GM18505 (cell line): ENCODE data around the gene IFNL2.
"Not testable (repeated sequence)": the region's sequence is repeated elsewhere in the genome, so short reads cannot be mapped to it uniquely, and the experiment has no call there.

Experiments
- ATAC-seq: cut with Tn5 transposase; IDR thresholded peaks from one replicate; pipeline ENCODE4 v1.9.1; 2021; ENCODE audit not compliant: unreplicated experiment
- POLR2A ChIP-seq: IDR thresholded peaks from 4 replicates; pipeline ENCODE4 v1.6.1; 2011; ENCODE audit warnings: borderline replicate concordance; ENCODE audit not compliant: insufficient read depth, insufficient read length; ENCODE audit errors: extremely low read depth

The IFNL2 gene

DNA sequence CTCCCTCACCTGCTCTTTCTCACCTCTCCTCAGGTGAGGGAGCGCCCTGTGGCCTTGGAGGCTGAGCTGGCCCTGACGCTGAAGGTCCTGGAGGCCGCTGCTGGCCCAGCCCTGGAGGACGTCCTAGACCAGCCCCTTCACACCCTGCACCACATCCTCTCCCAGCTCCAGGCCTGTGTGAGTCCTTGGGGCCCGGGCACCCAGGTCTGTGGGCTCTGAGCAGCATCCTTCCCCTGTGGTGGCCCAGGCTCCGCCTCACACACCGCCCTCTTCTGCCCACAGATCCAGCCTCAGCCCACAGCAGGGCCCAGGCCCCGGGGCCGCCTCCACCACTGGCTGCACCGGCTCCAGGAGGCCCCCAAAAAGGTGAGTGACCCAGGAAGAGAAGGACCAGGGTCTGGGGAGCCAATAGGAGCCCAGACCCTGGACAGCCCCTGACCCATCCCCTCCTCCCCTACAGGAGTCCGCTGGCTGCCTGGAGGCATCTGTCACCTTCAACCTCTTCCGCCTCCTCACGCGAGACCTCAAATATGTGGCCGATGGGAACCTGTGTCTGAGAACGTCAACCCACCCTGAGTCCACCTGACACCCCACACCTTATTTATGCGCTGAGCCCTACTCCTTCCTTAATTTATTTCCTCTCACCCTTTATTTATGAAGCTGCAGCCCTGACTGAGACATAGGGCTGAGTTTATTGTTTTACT lies 29.9 kb downstream of the IFNL2 start:
- no peak for ATAC-seq
- no peak for TF ChIP-seq POLR2A

DNA sequence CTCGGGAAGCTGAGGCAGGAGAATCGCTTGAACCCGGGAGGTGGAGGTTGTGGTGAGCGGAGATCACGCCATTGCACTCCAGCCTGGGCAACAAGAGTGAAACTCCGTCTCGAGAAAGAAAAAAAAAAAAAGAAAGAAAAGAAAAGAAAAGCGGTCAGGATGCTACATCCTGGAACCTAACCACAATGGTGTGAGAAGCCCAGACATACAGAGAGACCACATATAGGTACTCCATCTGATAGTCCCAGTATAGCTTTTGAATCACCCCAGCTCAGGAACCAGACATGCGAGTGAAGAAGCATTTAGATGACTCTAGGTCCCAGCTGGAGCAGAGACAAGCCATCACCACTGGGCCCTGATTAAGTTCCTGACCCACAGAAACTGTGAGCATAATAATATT lies 31.2 kb downstream of the IFNL2 start:
- TF ChIP-seq POLR2A = no peak
- ATAC-seq = no peak

DNA sequence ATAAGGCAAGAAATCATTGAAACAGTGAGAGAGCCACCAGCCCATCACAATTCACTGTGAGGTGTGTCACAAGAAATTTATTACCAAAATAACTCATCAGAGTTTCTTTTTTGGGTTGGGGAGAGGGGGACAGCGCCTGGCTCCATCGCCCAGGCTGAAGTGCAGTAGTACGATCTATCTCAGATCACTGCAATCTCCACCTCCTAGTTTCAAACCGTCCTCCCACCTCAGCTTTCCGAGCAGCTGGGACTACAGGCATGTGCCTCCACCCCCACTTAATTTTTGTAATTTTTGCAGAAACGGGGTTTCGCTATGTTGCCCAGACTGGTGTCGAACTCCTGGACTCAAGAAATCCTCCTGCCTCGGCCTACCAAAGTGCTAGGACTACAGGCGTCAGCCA lies 31.6 kb downstream of the IFNL2 start:
- ATAC-seq = no peak
- no peak for TF ChIP-seq POLR2A

DNA sequence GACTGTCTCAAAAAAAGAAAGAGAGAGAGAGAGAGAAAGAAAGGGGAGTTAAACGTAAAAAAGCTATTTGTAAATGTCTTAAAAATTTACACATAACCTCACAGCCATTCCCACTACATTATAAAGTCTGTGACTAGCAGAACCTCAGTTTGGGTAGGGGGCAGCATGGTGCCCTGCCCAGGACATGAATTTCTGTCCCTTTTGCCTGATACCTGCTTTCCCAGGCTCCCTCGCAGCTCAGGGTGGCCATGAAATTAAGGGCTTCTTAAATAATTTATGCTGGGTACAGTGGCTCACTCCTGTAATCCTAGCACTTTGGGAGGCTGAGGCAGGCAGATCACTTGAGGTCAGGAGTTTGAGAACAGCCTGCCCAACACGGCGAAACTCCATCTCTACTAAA lies 32.8 kb downstream of the IFNL2 start:
- no peak for ATAC-seq
- no peak for TF ChIP-seq POLR2A

DNA sequence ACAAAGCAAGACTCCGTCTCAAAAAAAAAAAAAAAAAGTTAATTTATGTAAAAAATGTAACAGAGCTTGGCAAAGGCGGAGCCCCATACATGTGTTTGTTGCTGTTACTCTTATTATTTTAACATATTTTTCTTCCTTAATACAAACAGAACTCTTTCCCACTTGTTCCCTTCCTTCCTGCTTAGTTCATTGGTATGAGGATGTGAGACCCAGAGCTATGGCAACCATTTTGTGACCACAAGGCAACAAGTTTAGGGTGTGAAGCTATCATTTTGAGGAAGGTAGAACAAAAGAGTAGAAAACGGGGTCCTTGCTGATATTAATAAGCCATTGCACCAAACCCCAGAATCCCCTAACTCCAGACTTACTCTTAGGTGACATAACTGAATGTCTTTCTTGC lies 33.4 kb downstream of the IFNL2 start:
- TF ChIP-seq POLR2A = no peak
- ATAC-seq = no peak

DNA sequence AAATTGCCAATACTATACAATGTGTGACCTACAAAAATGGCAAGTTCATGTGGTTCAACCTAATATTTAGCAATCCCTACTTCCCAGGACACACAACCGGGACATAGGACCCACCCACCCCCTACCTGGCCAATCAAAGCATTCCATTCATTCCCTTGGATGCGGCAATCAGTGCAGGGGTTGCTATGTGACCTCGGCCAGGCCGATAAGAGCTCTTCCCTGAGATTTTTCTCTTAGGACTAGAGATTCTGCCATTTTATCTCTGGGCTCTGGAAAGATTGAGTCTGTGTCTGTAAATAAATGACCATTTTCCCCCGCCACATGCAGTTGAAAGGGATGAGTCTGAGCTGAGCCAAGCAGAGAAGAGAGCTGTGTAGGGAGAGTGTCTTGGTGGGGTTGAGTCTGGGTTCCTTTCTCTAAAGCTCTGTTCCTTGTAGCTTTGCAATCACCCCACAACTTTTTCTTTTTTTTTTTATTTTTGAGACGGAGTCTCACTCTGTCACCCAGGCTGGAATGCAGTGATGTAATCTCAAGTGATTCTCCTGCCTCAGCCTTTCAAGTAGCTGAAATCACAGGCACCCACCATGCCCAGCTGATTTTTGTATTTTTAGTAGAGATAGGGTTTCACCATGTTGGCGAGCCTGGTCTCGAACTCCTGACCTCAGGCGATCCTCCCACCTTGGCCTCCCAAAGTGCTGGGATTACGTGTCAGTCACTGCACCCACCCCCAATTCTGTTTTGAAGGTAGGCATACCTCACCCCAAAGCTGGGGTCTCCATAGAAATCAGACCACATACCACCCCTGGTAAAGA lies 35.4 kb downstream of the IFNL2 start:
- ATAC-seq = no peak

DNA sequence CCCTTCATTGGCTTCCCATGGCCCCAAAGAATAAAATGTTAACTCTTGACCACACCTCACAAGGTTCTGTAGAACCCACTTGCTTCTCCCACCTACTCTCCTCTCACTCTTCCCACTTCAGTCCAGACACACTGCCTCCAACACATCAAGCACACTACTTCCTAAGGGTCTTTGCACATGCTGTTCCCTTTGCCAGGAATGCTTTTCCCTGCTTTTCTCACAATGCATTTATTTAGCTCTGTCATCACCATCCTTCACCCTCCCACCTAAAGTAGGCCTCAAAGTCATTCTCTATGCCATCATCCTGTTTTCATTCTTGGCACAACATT lies 36.0 kb downstream of the IFNL2 start:
- no peak for TF ChIP-seq POLR2A
- ATAC-seq = no peak

More for the DNA sequence above, 35.4 kb downstream of the IFNL2 start:
- no peak for TF ChIP-seq POLR2A

DNA sequence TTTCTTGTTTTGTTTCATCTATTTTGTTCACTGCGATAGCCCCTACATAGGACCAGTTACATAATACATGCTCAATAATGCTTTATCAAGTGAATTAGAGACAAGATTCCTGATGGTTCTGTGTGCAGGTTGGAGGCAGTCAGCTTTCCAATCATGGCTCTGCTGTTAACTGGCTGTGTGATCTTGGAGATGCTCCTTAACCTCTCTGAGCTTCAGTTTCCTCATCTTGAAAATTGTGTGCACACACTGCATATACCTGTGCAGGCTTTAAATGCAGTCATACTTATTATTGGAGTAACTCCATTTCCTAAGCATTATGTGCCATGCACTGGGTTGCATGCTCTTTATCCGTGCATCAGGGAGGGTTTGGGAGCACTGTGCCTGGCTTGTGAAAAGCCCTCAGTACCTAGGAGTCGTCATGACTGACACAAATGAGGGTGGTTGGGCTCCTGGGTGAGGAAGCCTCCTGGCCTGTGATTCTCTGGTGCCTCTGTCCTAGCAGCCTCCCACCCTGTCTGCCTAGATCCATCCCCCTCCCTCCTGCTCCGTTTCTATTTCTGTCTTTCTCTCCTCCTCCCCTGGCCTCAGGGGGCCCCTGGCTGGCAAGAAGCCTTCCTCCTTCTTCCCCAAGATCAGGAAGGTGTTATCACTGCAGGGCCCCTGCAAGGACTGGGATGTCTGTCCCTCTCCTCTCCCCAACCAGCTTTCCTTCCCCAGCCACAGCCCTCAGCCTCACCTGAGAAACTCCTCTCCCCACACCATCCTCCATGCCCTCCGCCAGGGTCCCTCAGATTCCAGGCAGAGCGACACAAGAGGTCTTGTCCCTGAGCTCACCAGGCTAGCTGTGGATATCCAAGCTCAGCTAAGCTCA lies 36.7 kb downstream of the IFNL2 start:
- TF ChIP-seq POLR2A = no peak
- ATAC-seq = no peak

DNA sequence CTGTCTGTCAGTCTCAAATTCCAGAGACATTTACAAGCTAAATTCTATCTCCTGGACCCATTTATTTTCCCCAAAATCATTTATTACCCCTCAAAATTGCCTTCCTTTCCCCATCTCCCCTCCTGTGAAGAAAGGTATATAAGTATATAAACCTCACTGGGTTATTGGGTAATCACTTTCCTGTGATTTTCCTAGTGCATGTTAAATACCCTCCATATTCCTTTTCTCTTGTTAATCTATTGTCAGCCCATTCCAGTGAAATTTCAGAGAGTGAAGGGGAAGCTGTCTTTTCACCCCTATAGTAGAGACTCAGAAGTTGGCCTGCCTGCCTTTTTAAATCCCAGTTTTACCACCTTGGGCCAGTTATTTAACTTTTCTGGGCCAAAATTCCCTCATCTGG lies 37.9 kb downstream of the IFNL2 start:
- TF ChIP-seq POLR2A = no peak
- ATAC-seq = no peak

DNA sequence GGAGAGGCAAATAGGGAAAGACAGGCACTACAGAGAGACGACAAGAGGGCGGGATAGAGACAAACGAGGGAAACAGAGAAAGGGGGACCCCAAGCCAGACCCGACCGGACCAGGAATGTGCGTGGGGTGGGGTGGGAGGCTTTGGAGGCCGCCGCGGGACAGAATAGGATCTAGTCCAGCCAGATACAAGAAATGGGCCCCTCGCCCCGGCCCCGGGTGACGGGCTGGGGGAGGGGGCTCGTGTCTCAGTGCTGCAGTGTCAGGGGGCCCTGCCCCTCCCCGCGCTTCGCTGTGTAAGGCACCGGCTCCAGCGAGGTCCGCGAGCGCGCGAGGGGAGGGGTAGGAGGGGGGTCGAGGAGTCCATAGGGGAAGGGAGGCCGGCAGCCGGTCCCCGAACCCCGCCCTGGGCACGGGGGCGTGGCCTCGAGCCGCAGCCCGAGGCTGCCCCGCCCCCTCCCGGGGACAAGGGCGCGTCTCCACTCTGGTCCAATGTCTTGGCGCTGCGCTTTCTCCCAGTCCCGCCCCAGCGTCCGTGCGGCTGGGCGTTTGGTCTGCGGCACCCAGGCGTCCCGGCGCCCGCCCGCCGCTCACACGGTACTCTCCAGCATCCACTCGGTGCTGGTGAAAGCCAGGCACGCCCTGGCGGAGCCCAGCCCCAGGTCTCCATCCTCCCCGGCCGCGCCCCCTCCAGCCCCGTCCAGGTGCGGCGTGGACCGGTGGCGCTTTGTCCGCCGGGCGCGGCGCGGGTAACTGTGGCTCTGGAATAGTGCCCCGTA lies 39.0 kb downstream of the IFNL2 start:
- no peak for ATAC-seq
- TF ChIP-seq POLR2A = no peak

DNA sequence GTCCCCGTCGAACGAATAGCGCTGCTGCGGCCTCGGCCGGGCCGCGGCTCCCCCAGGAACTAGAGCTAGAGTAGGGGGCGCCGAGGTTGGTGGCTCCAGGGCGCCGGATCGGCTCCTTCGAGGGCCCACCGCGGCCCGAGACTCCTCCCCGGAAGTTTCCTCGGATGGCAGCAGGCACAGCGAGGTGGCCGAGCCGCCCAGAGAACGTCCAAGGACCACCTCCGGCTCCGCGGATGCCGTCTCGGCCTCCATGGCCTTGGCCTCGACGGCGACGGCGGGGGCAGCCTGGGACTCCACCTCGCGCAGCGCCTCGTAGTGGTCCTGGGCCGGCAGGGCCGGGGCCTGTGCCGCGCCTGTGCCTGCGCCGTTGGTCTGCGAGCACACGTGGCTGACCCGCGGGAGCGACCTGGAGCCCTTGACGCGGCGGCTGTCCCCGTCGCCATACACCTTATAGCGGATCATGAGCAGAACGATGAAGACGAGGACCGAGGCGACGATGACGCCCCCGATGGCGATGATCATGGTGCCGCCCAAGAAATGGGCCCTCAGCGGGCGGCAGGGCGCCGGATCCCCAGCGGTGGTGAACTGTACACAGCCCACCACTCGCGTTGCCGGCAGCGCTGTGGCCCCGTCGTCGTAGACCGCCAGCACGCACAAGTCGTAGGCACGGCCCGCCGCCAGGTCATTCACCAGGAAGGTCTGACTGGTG lies 39.8 kb downstream of the IFNL2 start:
- no peak for ATAC-seq
- no peak for TF ChIP-seq POLR2A

DNA sequence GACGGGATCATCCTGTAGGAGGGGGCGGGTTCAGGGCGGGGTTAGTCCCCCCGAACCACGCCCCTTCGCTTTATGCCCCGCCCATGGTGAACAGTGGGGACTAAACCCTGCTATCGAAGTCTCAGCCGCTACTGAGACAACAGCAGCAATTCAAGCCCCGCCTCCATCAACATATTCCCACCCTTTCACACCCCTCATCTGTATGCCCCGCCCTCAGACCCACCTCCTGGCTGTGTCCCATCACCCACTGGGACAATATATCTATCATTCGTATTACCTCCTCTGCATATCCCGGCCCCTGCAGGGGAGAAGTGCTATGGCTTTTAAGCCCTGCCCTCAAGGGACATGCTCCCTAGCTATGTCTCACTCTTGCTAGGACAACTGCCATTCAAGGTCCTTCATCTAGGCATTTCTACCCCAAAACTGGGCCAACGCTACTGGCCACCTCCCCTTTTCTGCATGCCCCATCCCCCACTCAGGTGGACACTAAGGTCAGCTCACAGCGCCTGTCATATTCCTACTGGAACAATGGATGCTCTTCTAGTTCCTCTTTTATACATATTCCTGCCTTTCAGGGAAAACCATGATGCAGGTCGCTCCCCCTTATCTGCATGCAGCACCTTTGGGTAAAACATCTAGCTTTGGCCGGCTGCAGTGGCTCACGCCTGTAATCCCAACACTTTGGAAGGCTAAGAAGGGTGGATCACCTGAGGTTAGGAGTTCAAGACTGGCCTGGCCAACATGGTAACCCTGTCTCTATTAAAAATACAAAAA lies 40.5 kb downstream of the IFNL2 start:
- ATAC-seq = no peak
- TF ChIP-seq POLR2A = no peak

DNA sequence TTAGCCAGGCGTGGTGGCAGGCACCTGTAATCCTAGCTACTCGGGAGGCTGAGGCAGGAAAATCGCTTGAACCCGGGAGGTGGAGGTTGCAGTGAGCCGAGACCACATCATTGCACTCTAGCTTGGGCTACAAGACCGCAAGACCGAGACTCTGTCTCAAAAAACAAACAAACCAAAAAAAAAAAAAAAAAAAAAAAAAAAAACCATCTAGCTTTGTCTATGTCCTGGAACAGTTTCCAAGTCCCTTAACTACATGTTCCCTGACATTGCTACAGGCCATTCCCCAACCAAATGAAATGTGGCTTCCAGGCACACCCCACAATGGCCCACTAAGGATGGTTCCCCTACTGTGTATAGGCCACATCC lies 41.1 kb downstream of the IFNL2 start:
- not testable (repeated sequence) for ATAC-seq
